Thyroid gland (tissue), 4 donors: ENCODE measurements around the gene SNAP47.

Source experiments
- CTCF ChIP-seq, 6 experiments: fragments of 200-600 bp in 3 of 6; fragments of 450-650 bp in 3 of 6; sonication (generic) in 3 of 6; IDR thresholded peaks; one replicate each; pipeline ENCODE4 v1.5.1; 2016 to 2019; ENCODE audit warnings: antibody characterized with exemption in 6 of 6, mild to moderate bottlenecking in 2 of 6, inconsistent platforms in 1 of 6, moderate library complexity in 1 of 6
- POLR2A ChIP-seq, 2 donors: fragments of 450-650 bp; IDR thresholded peaks; one replicate each; pipeline ENCODE4 v1.6.1; 2017; ENCODE audit warnings: antibody characterized with exemption in 2 of 2, mild to moderate bottlenecking in 2 of 2, moderate library complexity in 1 of 2

- TF ChIP-seq CTCF (IDR thresholded peaks at IDR 0.05) (no peak), POLR2A (IDR thresholded peaks at IDR 0.05) (no peak)
Measured at GRCh38 chr1:227765261-227766014, 30.2 kb downstream of the SNAP47 start.
